Neutrophil (primary cell): Measurements from ENCODE around the gene PDE4D.

Experiments used
- H3K27ac ChIP-seq: fragments of 200-600 bp; sonication (generic); 2 replicates; pipeline ENCODE4 v1.5.1; 2016; ENCODE audit warnings: mild to moderate bottlenecking, moderate library complexity
- H3K27me3 ChIP-seq: fragments of 200-600 bp; sonication (generic); 2 replicates; pipeline ENCODE4 v1.6.0; 2016; ENCODE audit warnings: mild to moderate bottlenecking
- H3K36me3 ChIP-seq: fragments of 200-600 bp; sonication (generic); 2 replicates; pipeline ENCODE4 v1.5.1; 2017
- H3K4me1 ChIP-seq, 2 experiments: fragments of 200-600 bp in 1 of 2; sonication (generic) in 1 of 2; 1 replicate in 1 of 2; 2 replicates in 1 of 2; pipeline versions ENCODE4 v1.5.1 to v1.6.1; 2013 to 2016; ENCODE audit warnings: low read depth in 1 of 2, low read length in 1 of 2, mild to moderate bottlenecking in 1 of 2, moderate library complexity in 1 of 2; ENCODE audit not compliant: control insufficient read depth in 1 of 2, insufficient read depth in 1 of 2
- H3K4me3 ChIP-seq, 2 experiments: fragments of 200-600 bp in 1 of 2; sonication (generic) in 1 of 2; 1 replicate in 1 of 2; 2 replicates in 1 of 2; pipeline ENCODE4 v1.5.1; 2013 to 2016; ENCODE audit warnings: low read depth in 1 of 2, low read length in 1 of 2, mild to moderate bottlenecking in 1 of 2, moderate library complexity in 1 of 2
- H3K9me3 ChIP-seq: fragments of 200-600 bp; sonication (generic); 2 replicates; pipeline ENCODE4 v1.5.1; 2016
- CTCF ChIP-seq: fragments of 200-600 bp; sonication (generic); IDR thresholded peaks from 2 replicates; pipeline ENCODE4 v1.5.1; 2016; ENCODE audit warnings: antibody characterized with exemption

PDE4D gene

GRCh38 chr5:59553992-59554391 is 339.5 kb downstream of the PDE4D start:
- Histone ChIP-seq H3K9me3 (no peaks in the 10 kb centered on the region), H3K27ac (no peak overlapping the region), H3K36me3 (no peaks in the 10 kb centered on the region), H3K4me1 (no peaks in the 10 kb centered on the region), H3K4me3 (no peak overlapping the region), H3K27me3 (no peaks in the 10 kb centered on the region)
- TF ChIP-seq CTCF = no peak

- no peak overlapping the region for H3K4me3 ChIP-seq
- no peak for TF ChIP-seq CTCF
- H3K36me3 ChIP-seq = no peaks in the 10 kb centered on the region
- H3K27me3 ChIP-seq = no peaks in the 10 kb centered on the region
- H3K27ac ChIP-seq = no peak overlapping the region
- H3K9me3 ChIP-seq = no peaks in the 10 kb centered on the region
- no peaks in the 10 kb centered on the region for H3K4me1 ChIP-seq
These were observed 344.6 kb downstream of the PDE4D start for GRCh38 chr5:59548807-59549357.

GRCh38 chr5:59547731-59548130 is 345.8 kb downstream of the PDE4D start:
- no peaks in the 10 kb centered on the region for H3K27me3 ChIP-seq
- H3K36me3 ChIP-seq = no peaks in the 10 kb centered on the region
- H3K4me3 ChIP-seq = no peak overlapping the region
- no peak overlapping the region for H3K27ac ChIP-seq
- no peak for TF ChIP-seq CTCF
- H3K4me1 ChIP-seq = no peaks in the 10 kb centered on the region
- no peaks in the 10 kb centered on the region for H3K9me3 ChIP-seq

GRCh38 chr5:59544573-59544972 is 349.0 kb downstream of the PDE4D start:
- no peaks in the 10 kb centered on the region for H3K9me3 ChIP-seq
- no peak for TF ChIP-seq CTCF
- H3K4me1 ChIP-seq = no peaks in the 10 kb centered on the region
- H3K27me3 ChIP-seq = no peaks in the 10 kb centered on the region
- H3K4me3 ChIP-seq = no peak overlapping the region
- H3K27ac ChIP-seq = no peak overlapping the region
- H3K36me3 ChIP-seq = no peaks in the 10 kb centered on the region

GRCh38 chr5:59543821-59544442 is 349.6 kb downstream of the PDE4D start:
- Histone ChIP-seq H3K27ac (no peak overlapping the region), H3K9me3 (no peaks in the 10 kb centered on the region), H3K4me3 (no peak overlapping the region), H3K4me1 (no peaks in the 10 kb centered on the region), H3K27me3 (no peaks in the 10 kb centered on the region), H3K36me3 (no peaks in the 10 kb centered on the region)
- no peak for TF ChIP-seq CTCF
